Smooth muscle cell (in vitro differentiated cells): ENCODE results near the gene TRAPPC5. TPM values are rescaled to one million over a fixed set of nuclear protein-coding genes. Genes with fewer than 3 reads are reported as not detected.

Source experiments
- DNase-seq: peaks from one replicate; lab custom pipeline; 2025; ENCODE audit not compliant: unreplicated experiment; lab: John Stamatoyannopoulos, UW
- H2AFZ ChIP-seq: fragments of 200-600 bp; sonication (generic); 2 replicates; pipeline ENCODE4 v1.6.0; 2016; ENCODE audit warnings: antibody characterized with exemption, low read depth, mild to moderate bottlenecking
- H3F3A ChIP-seq: fragments of 200-600 bp; sonication (generic); 2 replicates; pipeline ENCODE4 v1.6.0; 2017; ENCODE audit warnings: antibody characterized with exemption, low read depth
- H3K27ac ChIP-seq: fragments of 200-600 bp; sonication (generic); 2 replicates; pipeline ENCODE4 v1.5.1; 2016; ENCODE audit warnings: low read depth, mild to moderate bottlenecking
- H3K27me3 ChIP-seq: fragments of 200-600 bp; sonication (generic); 2 replicates; pipeline ENCODE4 v1.6.1; 2016; ENCODE audit warnings: low read depth, mild to moderate bottlenecking
- H3K36me3 ChIP-seq: fragments of 200-600 bp; sonication (generic); 2 replicates; pipeline ENCODE4 v1.5.1; 2016; ENCODE audit warnings: low read depth
- H3K4me1 ChIP-seq: fragments of 200-600 bp; sonication (generic); 2 replicates; pipeline ENCODE4 v1.5.1; 2016; ENCODE audit warnings: low read depth
- H3K4me2 ChIP-seq: fragments of 200-600 bp; sonication (generic); 2 replicates; pipeline ENCODE4 v1.6.0; 2016; ENCODE audit warnings: mild to moderate bottlenecking
- H3K4me3 ChIP-seq: fragments of 200-600 bp; sonication (generic); 2 replicates; pipeline ENCODE4 v1.5.1; 2016; ENCODE audit warnings: mild to moderate bottlenecking
- H3K79me2 ChIP-seq: fragments of 200-600 bp; sonication (generic); 2 replicates; pipeline ENCODE4 v1.6.0; 2016; ENCODE audit warnings: low read depth, mild to moderate bottlenecking
- H3K9ac ChIP-seq: fragments of 200-600 bp; sonication (generic); 2 replicates; pipeline ENCODE4 v1.6.0; 2016; ENCODE audit warnings: low read depth
- H3K9me3 ChIP-seq: fragments of 200-600 bp; sonication (generic); replicated peaks from 2 replicates; pipeline ENCODE4 v1.5.1; 2016; ENCODE audit warnings: low read depth
- H4K20me1 ChIP-seq: fragments of 200-600 bp; sonication (generic); 2 replicates; pipeline ENCODE4 v1.6.0; 2016; ENCODE audit warnings: low read depth
- WGBS: methylation state at CpG from one replicate; pipeline ENCODE4 v1.1.7; 2016; ENCODE audit warnings: low lambda C conversion rate; 5-methylcytosine and 5-hydroxymethylcytosine counted together
- polyA plus RNA-seq: library from polyadenylated mRNA; unstranded; fragments of >200 nt; fragmentation: Nextera tagmentation; extraction: Ambion mirVana; gene quantifications from 2 replicates; pipeline ENCODE4 v1.2.1, GENCODE V29; 2016
- total RNA-seq: library from RNA; depleted of rRNA; stranded (reverse); fragments of >200 nt; gene quantifications from 2 replicates; pipeline ENCODE4 v1.2.3, GENCODE V29; 2014
- TF ChIP-seq, protein P1 (sequence below): fragments of 200-600 bp; sonication (generic); IDR thresholded peaks from 2 replicates; pipeline ENCODE4 v1.5.1; 2017; ENCODE audit warnings: borderline replicate concordance, mild to moderate bottlenecking, antibody characterized with exemption; ENCODE audit not compliant: insufficient read depth, poor library complexity, severe bottlenecking

TRAPPC5 gene
- total and polyA plus RNA-seq, 2 experiments from 2014 or later, result 61.8 to 166 TPM

DNA sequence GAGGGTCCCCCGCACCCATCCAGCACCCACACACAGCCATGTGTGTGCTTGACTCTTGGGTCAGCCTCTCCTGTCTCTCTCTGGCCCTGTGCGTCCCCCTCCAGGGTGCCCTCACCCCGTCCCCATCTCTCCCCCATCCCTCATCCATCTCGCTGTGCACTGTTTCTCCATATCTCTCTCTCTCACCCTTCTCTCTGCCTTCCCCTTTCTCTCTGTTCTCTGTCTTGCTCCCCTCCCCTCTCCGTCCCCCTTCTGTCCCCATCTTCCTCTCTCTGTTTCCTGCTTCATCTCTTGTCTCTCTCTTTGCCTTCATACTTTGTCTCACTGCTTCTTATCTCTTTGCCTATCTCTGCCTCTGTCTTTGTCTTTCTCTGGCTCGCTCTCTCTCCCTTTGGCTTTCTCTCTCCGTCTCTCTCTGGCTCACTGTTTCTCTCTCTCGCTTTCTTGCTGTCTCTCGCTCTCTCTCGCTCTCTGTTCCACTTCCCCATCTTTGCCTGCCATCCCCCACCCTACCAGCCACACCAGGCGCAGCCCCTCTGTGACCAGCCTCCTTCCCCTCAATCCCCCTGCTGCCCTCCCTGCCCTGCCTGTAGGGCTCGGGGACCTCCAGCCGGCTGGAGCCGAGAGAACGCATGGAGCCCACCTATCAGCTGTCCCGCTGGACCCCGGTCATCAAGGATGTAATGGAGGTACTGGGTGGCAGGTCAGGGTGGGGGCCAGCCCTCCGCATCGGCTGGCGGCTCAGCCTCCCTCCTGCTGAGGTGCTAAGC lies 34.8 kb upstream of the TRAPPC5 start:
- Histone ChIP-seq H3K9ac (no peak overlapping the region), H2AFZ (no peak overlapping the region), H3K36me3 (no peaks in the 10 kb centered on the region), H3K27ac (no peak overlapping the region), H3K79me2 (no peaks in the 10 kb centered on the region), H3K4me2 (no peak overlapping the region), H3F3A (no peaks in the 10 kb centered on the region), H3K4me3 (no peak overlapping the region), H4K20me1 (no peaks in the 10 kb centered on the region), H3K27me3 (no peaks in the 10 kb centered on the region), H3K4me1 (no peaks in the 10 kb centered on the region), H3K9me3 (no peaks in the 10 kb centered on the region)
- TF ChIP-seq, protein P1, sequence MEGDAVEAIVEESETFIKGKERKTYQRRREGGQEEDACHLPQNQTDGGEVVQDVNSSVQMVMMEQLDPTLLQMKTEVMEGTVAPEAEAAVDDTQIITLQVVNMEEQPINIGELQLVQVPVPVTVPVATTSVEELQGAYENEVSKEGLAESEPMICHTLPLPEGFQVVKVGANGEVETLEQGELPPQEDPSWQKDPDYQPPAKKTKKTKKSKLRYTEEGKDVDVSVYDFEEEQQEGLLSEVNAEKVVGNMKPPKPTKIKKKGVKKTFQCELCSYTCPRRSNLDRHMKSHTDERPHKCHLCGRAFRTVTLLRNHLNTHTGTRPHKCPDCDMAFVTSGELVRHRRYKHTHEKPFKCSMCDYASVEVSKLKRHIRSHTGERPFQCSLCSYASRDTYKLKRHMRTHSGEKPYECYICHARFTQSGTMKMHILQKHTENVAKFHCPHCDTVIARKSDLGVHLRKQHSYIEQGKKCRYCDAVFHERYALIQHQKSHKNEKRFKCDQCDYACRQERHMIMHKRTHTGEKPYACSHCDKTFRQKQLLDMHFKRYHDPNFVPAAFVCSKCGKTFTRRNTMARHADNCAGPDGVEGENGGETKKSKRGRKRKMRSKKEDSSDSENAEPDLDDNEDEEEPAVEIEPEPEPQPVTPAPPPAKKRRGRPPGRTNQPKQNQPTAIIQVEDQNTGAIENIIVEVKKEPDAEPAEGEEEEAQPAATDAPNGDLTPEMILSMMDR, result no peak
- WGBS, result 82% methylated on average over 16 of the region's 20 CpGs
- no peak for DNase-seq

DNA sequence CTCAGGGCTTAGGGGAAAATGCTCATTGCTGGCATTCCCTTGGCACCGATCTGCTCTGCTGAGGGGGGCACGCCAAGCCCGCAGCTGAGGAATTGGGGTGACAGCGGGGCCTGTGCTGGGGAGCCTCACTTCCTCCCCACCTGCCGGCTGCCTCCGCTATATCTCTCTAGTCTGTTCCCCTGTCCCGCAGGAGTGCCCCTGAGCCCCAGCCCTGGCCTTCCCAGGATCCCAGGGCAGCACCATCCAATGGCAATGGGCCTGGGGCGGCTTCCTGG lies 34.3 kb upstream of the TRAPPC5 start:
- Histone ChIP-seq H3K36me3 (no peaks in the 10 kb centered on the region), H3F3A (no peaks in the 10 kb centered on the region), H3K4me1 (no peaks in the 10 kb centered on the region), H2AFZ (no peak overlapping the region), H3K4me3 (no peak overlapping the region), H4K20me1 (no peaks in the 10 kb centered on the region), H3K27me3 (no peaks in the 10 kb centered on the region), H3K79me2 (no peaks in the 10 kb centered on the region), H3K4me2 (no peak overlapping the region), H3K9me3 (no peaks in the 10 kb centered on the region), H3K9ac (no peak overlapping the region), H3K27ac (no peak overlapping the region)
- TF ChIP-seq, protein P1, result no peak
- DNase-seq, result no peak
- 86% methylated on average over 4 of the region's 8 CpGs for WGBS

- H3K27ac ChIP-seq, result no peak overlapping the region
- no peak overlapping the region for H3K4me3 ChIP-seq
- H2AFZ ChIP-seq, result no peak overlapping the region
- no peaks in the 10 kb centered on the region for H3K9me3 ChIP-seq
- H3K36me3 ChIP-seq, result no peaks in the 10 kb centered on the region
- no peak overlapping the region for H3K4me2 ChIP-seq
- DNase-seq, result no peak
- no peaks in the 10 kb centered on the region for H4K20me1 ChIP-seq
- H3K79me2 ChIP-seq, result no peaks in the 10 kb centered on the region
- 96% methylated on average over 17 of the region's 26 CpGs for WGBS
- no peaks in the 10 kb centered on the region for H3K27me3 ChIP-seq
- no peaks in the 10 kb centered on the region for H3K4me1 ChIP-seq
- TF ChIP-seq, protein P1, result no peak
- H3F3A ChIP-seq, result no peaks in the 10 kb centered on the region
- no peak overlapping the region for H3K9ac ChIP-seq
These were observed 33.5 kb upstream of the TRAPPC5 start for GRCh38 chr19:7647156-7647555.
